HG02870 (cell line): ENCODE measurements around the gene RAP1B.

Source experiments
- ATAC-seq: cut with Tn5 transposase; IDR thresholded peaks from one replicate; pipeline ENCODE4 v1.9.1; 2021; ENCODE audit warnings: mild to moderate bottlenecking, moderate library complexity; ENCODE audit not compliant: unreplicated experiment

Gene RAP1B

DNA sequence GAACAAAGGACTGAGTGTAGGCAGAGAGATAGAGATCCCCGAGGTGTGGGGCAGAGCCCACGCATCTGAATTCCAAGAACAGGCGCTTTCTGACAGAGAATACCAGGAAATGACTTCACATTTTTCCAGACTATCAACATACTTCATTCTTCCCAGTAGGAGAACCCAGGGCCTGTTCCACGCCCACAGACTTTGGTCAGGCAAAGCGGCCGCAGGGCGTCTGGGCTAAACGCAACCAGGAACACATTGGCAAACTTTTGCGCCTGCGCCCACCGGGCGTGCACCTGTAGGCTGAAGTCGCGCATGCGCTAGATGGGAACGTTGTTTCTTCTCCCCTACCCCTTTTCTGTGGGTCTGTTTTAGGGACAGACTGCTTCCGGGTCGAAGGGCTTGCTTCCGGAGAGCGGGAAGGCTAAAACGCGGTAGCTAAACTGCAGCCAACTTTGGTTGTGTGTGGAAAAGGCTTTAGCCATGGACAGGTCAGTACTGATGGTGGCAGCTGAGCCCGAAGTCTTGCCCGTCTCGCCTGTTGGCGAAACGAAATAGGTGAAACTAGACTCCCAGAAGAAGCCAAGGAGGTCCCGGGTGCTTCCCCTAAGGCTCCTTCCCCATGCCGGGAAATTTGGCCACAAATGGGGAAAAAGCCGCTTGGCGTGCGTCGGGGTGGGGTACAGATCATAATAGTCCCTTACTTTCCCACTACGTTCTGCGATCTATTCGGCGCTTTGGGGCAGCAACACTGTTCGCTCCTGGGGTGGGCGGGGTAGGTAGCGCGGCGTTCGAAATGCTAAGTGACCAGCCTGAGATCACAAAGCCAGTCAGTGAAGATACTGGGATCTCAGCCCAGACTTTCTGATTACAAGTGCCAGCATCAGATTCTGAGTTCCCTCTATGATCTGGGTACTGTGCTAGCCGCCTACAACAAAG is 76.2 kb downstream of the RAP1B start, which contains the start of gene NUP107:
TSS of gene NUP107 (plus strand) at position 384 of the 927 bp plus-strand sequence. CDS start at position 472, 88 bp downstream.
- ATAC-seq, result peak; percentile 96

DNA sequence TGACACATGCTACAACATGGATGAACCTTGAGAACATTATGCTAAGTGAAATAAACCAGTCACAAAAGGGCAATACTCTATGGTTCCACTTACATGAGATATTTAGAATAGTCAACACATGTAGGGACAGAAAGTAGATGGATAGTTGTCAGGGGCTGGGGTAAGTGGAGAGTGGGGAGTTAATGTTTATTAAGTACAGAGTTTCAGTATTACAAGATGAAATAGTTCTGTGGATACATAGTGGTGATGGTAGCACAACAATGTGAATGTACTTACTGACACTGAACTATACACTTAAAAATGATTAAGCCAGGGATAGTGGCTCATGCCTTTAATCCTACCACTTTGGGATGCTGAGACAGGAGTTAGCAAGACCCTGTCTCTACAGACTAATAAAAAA is 84.8 kb downstream of the RAP1B start:
- no peak for ATAC-seq

DNA sequence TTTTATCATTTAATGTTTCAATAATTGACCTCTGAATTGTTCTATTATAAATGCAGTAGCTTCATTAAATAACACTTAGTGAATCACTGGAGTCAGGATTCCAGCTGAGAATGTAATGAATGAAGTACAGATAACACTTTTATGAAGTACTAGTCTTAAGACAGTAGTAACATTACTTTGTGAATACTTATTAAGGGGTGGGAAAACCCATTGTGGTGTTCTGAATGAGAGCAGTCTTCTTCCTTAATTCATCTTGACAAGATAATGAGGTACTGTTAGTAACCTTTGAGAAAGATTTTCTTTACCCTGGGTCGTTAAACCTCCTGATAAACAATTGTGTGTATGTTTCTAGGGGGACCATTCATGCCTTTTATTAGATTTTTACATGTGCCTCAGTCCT is 88.8 kb downstream of the RAP1B start:
- no peak for ATAC-seq
